HG02798 (cell line): ENCODE results near the gene AUTS2.
A peak's percentile ranks its signal among the peaks of the same experiment; 100 is the strongest.

Source experiments
- ATAC-seq: cut with Tn5 transposase; IDR thresholded peaks from one replicate; pipeline ENCODE4 v1.9.1; 2021; ENCODE audit warnings: mild to moderate bottlenecking; ENCODE audit not compliant: unreplicated experiment, poor library complexity

AUTS2 gene

GRCh38 chr7:70743531-70744325, 1145.5 kb downstream of the AUTS2 start:
- no peak for ATAC-seq

- ATAC-seq = no peak
These were observed 1146.2 kb downstream of the AUTS2 start for GRCh38 chr7:70744492-70744891.

- ATAC-seq = no peak
These were observed 1151.6 kb downstream of the AUTS2 start for GRCh38 chr7:70749831-70750230.

GRCh38 chr7:70751895-70752294, 1153.6 kb downstream of the AUTS2 start:
- ATAC-seq = no peak

- no peak for ATAC-seq
These were observed 1154.5 kb downstream of the AUTS2 start for GRCh38 chr7:70752794-70753241.

GRCh38 chr7:70756789-70757188, 1158.5 kb downstream of the AUTS2 start:
- ATAC-seq = no peak

GRCh38 chr7:70758646-70759045, 1160.4 kb downstream of the AUTS2 start:
- ATAC-seq = no peak

GRCh38 chr7:70759674-70760073, 1161.4 kb downstream of the AUTS2 start:
- ATAC-seq = no peak

- peak; percentile 24 for ATAC-seq
These were observed 1163.5 kb downstream of the AUTS2 start for GRCh38 chr7:70761711-70762328.

GRCh38 chr7:70762696-70763095, 1164.4 kb downstream of the AUTS2 start:
- no peak for ATAC-seq

- ATAC-seq = peak; percentile 87
These were observed 1165.9 kb downstream of the AUTS2 start for GRCh38 chr7:70763961-70764691.

- ATAC-seq = peak; percentile 0
These were observed 1166.5 kb downstream of the AUTS2 start for GRCh38 chr7:70764701-70765208.

GRCh38 chr7:70765651-70766050, 1167.4 kb downstream of the AUTS2 start:
- ATAC-seq = no peak

GRCh38 chr7:70766109-70766508, 1167.8 kb downstream of the AUTS2 start:
- no peak for ATAC-seq

- no peak for ATAC-seq
These were observed 1168.4 kb downstream of the AUTS2 start for GRCh38 chr7:70766694-70767093.

GRCh38 chr7:70770154-70770553, 1171.9 kb downstream of the AUTS2 start:
- ATAC-seq = no peak

GRCh38 chr7:70771451-70771850, 1173.2 kb downstream of the AUTS2 start:
- no peak for ATAC-seq

- ATAC-seq = no peak
These were observed 1174.6 kb downstream of the AUTS2 start for GRCh38 chr7:70772891-70773290.

- no peak for ATAC-seq
These were observed 1175.1 kb downstream of the AUTS2 start for GRCh38 chr7:70773406-70773805.

GRCh38 chr7:70774950-70775527, 1176.8 kb downstream of the AUTS2 start:
- no peak for ATAC-seq
